ENCODE data around the gene TTLL11.

TTLL11 gene

DNA sequence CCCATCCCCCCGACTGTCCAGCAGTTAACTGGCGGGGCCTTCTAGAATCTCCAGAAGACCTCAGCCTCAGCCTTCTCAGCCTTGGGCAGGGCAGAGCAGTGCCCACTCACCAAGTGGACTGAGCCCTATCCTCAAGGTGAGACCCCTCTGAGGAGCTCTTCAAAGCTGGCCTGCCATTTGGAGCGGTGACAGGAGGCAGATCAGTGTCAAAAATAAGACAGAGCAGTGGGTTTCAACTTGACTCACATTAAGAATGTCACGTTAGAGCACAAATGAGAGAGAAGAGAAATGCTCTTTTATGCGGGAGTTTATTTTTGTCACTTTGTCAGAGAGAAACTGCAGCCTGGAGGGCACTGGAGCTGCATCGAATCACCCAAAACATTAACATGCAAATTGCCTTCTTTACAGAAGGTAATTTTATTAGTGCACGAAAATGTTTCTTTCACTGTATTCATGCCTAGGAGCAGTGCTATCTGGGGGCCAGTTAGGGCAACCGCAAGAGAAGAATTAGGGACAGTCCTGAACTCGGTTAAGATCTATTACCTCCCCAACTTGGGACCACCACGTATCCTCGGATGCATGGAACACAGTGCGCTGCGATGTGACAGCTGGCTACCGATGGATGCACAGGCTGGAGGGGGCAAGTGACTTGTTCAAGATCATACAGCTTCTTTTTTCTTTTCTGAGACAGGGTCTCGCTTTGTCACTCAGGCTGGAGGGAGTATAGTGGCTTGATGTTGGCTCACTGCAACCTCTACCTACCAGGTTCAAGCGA, 253.2 kb downstream of the TTLL11 start:
- Histone ChIP-seq H3K9ac (ENCODE audit: low read length) (no peak overlapping the region), H3K4me3 (ENCODE audit: low read length) (no peak overlapping the region), H3K4me1 (ENCODE audit: control insufficient read depth, insufficient read depth, low read length) (no peaks in the 10 kb centered on the region), H3K27ac (ENCODE audit: low read depth, low read length) (no peak overlapping the region), H3K36me3 (ENCODE audit: control insufficient read depth, insufficient read depth, low read length) (no peaks in the 10 kb centered on the region), H3K27me3 (ENCODE audit: control insufficient read depth, insufficient read depth, low read length) (no peaks in the 10 kb centered on the region)

DNA sequence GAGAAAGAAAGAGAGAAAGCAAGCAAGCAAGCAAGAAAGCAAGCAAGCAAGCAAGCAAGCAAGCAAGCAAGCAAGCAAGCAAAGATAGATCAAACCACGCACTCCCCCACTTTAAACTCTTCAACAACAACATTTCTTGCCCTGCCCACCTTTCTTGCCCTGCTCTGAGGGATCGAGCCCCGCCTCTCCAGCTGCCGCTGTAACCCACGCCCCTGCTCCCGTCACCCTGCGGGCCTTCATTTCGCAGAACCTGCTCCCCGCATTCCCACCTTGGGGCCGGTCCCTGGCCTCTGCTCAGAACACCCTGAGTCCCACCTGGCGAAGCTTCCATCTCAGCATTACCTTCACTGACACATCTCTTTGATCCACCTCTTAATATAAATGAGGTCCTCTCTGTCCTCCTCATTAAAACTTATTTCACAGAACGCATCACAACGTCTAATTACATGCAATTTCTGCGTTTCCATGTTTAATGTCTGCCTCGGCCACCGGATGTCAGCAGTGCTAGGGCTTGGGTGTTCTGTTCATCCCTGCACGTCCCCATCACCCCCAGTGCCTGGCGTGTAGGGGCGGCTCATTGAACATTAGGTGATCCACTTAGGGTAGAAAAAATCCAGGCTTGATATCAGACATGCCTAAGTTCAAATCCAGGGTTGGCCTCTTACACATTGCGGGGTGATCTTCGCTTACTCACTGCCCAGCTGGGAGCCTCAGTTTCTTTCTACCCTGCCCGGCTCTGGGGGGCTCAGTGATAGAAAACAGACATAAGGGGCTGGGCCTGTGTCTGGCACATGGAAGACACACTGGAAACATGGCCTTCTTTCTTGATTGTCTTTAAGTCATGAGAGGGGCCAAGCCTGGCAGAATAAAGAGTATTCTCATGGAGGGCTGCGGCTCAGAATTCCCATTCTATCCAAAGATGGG, 254.1 kb downstream of the TTLL11 start:
- Histone ChIP-seq H3K27me3 (ENCODE audit: control insufficient read depth, insufficient read depth, low read length) (no peaks in the 10 kb centered on the region), H3K4me3 (ENCODE audit: low read length) (no peak overlapping the region), H3K27ac (ENCODE audit: low read depth, low read length) (no peak overlapping the region), H3K9ac (ENCODE audit: low read length) (no peak overlapping the region), H3K36me3 (ENCODE audit: control insufficient read depth, insufficient read depth, low read length) (no peaks in the 10 kb centered on the region), H3K4me1 (ENCODE audit: control insufficient read depth, insufficient read depth, low read length) (no peaks in the 10 kb centered on the region)

DNA sequence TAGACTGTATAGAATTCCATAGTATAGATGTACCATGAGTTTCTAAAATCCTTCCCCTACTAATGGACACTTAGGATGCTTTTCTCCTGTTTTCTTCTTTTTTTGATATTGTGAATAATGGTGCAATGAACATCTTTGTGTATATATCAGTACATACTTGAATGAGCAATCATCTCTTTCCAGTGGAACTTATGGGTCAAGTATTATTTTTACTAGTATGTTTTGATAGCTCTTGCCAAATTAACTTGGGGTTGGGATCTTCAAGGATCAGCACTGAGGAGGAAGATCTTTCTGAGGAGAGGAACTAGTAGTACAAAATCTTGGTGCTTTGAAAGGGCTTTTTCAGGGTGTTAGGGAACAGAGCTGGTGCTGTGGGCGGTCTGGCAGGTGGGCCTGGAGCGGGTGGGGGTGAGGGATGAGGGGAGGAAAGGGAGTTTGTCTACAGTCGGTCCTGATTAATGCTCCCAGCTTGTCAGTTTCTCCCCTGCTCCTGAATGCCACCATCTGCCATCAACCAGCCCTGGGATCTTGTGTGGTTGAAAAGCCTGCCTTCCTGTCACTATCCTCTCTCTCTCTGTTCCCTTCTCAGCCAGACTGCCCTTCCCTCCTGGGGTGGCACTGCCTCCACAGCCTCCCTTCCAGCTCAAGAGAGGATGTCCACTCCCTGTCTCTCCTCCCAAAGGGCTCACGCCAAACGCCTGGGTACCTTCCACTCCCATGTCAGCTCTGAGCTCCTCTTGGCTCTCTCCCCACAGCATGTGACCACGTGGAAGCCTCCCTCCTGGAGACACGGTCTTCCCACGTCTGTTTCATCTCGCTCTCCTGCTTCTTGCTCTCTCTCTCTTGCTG, 255.8 kb downstream of the TTLL11 start:
- H3K27me3 ChIP-seq (ENCODE audit: control insufficient read depth, insufficient read depth, low read length): no peaks in the 10 kb centered on the region
- H3K9ac ChIP-seq (ENCODE audit: low read length): no peak overlapping the region
- H3K27ac ChIP-seq (ENCODE audit: low read depth, low read length): no peak overlapping the region
- no peak overlapping the region for H3K4me3 ChIP-seq (ENCODE audit: low read length)
- H3K4me1 ChIP-seq (ENCODE audit: control insufficient read depth, insufficient read depth, low read length): no peaks in the 10 kb centered on the region
- no peaks in the 10 kb centered on the region for H3K36me3 ChIP-seq (ENCODE audit: control insufficient read depth, insufficient read depth, low read length)

DNA sequence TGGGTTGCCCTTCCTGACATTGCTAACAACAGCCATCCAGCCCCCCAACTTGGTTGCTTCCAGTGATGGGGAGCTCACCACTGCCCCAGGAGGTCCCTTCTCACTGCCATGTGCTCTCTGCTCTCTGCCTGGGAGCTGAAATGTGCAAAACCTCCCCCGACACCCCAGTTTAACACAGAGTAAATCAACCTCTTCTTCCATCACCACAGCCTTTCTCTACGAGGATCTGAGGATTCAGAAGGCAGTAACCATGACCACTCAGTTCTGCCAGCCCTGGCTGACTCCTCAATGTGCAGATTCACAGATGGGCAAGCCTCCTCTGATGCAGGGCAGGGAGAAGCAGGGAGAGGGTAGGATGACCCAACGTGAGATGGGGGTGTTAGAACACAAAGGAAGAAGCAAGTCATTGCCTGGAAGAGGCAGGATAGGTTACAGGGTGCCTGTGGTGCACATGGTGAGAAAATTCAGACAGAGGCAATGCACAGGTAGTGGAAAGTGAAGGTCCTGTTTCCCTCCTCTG, 256.7 kb downstream of the TTLL11 start:
- no peaks in the 10 kb centered on the region for H3K4me1 ChIP-seq (ENCODE audit: control insufficient read depth, insufficient read depth, low read length)
- H3K27ac ChIP-seq (ENCODE audit: low read depth, low read length): no peak overlapping the region
- no peak overlapping the region for H3K9ac ChIP-seq (ENCODE audit: low read length)
- no peaks in the 10 kb centered on the region for H3K36me3 ChIP-seq (ENCODE audit: control insufficient read depth, insufficient read depth, low read length)
- H3K27me3 ChIP-seq (ENCODE audit: control insufficient read depth, insufficient read depth, low read length): no peaks in the 10 kb centered on the region
- H3K4me3 ChIP-seq (ENCODE audit: low read length): no peak overlapping the region

DNA sequence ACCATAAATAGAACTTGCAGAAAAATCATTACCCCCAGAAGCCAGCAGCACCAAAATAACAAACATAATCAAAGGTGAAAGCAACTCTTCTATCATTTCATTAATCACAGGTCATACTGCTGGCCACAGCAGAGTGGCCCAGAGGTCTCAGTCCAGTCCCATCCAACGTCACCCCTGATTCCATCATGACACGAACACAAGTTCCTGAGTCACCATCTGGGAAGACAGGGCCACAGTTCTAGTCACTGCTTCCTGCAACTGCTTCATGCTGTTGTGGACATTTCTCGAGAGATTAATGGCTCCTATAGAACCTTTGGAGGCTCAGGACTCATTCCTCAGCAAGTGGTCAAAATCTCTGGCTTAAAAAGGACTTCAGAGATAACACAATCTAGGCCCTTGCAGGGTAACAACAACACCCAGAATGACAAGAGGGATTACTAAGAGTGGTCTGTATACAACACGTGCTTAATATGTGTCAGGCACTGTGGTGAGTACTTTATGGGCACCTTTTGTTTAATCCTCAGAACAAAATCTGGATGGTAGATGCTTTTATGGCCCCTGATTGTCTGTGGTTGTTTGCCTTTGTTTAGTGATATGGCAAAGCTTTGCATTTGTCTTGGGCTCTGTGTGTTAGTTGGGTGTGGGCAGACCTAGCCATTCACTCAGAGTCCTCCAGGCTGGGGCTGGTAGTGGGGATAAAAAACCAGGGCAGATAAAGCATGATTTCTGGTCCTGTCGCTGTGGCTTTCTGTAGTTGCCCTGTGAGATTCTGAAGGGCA, 257.3 kb downstream of the TTLL11 start:
- no peak overlapping the region for H3K4me3 ChIP-seq (ENCODE audit: low read length)
- no peaks in the 10 kb centered on the region for H3K36me3 ChIP-seq (ENCODE audit: control insufficient read depth, insufficient read depth, low read length)
- H3K4me1 ChIP-seq (ENCODE audit: control insufficient read depth, insufficient read depth, low read length): no peaks in the 10 kb centered on the region
- no peaks in the 10 kb centered on the region for H3K27me3 ChIP-seq (ENCODE audit: control insufficient read depth, insufficient read depth, low read length)
- no peak overlapping the region for H3K27ac ChIP-seq (ENCODE audit: low read depth, low read length)
- H3K9ac ChIP-seq (ENCODE audit: low read length): no peak overlapping the region

DNA sequence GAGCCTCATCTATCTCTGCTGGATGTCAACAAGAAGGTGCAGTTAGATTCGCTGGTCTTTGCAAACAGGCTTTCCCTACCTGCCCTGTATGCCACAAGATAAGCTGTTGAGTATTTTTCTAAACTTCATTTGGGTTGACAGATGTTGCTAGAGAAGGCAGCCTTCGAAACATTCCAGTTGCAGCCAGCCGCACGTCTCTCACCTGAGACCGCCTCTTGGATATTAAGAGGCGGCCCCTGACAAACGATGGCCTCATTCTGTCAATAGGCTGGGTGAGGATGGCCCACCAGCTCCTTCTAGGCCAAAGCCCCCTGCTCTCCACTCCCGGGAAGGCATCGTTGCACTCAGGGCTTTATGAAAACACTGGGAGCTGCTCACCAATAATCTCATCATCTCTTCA, 260.0 kb downstream of the TTLL11 start:
- Histone ChIP-seq H3K27me3 (ENCODE audit: control insufficient read depth, insufficient read depth, low read length) (no peaks in the 10 kb centered on the region), H3K9ac (ENCODE audit: low read length) (no peak overlapping the region), H3K4me3 (ENCODE audit: low read length) (no peak overlapping the region)

DNA sequence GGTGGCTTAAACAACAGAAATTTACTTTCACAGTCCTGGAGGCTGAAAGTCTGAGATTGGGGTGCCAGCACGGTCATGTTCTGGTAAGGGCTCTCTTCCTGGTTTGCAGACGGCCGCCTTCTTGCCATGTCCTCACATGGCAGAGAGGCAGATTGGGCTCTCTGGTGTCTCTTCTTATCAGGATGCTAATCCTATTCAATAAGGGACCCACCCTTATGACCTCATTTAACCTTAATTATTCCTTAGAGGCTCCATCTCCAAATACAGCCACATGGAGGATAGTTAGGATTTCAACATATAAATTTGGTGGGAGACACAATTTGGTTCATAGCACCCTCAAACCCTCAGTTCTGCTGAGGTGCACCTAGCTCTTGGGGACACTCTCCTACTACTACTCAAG, 261.2 kb downstream of the TTLL11 start:
- Histone ChIP-seq H3K27me3 (ENCODE audit: control insufficient read depth, insufficient read depth, low read length) (no peaks in the 10 kb centered on the region), H3K27ac (ENCODE audit: low read depth, low read length) (no peak overlapping the region), H3K4me3 (ENCODE audit: low read length) (no peak overlapping the region), H3K4me1 (ENCODE audit: control insufficient read depth, insufficient read depth, low read length) (no peaks in the 10 kb centered on the region), H3K36me3 (ENCODE audit: control insufficient read depth, insufficient read depth, low read length) (no peaks in the 10 kb centered on the region), H3K9ac (ENCODE audit: low read length) (no peak overlapping the region)

More for the DNA sequence above, 260.0 kb downstream of the TTLL11 start:
- no peaks in the 10 kb centered on the region for H3K36me3 ChIP-seq (ENCODE audit: control insufficient read depth, insufficient read depth, low read length)
- H3K27ac ChIP-seq (ENCODE audit: low read depth, low read length): no peak overlapping the region
- H3K4me1 ChIP-seq (ENCODE audit: control insufficient read depth, insufficient read depth, low read length): no peaks in the 10 kb centered on the region

DNA sequence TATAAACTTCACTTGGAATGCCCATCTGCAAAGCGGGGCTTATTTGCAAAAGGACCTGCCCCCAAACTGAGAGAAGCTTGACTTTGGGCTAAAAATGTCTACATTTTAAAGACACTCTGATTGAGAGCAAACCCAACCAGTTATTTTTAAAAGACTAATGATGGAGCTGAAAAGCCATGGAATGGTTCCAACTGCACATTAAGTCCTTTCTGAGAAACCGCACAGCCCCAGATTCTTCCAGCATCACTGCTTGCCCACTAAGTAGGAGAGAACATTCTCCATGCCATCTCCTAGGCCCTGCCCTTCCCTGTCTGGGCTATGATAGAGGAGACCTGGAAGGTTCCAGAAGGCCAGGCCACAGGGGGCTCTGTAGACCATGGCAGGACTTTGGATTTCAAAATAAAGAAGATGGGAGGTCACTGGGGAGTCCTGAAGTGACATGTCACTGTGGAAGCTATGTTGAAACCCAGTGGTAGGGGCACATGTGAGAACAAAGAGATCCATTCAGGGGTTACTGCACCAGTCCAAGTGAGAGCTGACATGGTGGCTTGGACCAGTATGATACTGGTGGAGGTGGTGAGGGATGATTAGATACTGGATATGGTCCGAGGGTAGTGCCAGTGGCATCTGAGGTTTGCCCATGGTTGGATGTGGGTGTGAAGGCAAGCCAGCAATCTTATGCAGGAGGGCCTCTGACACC, 262.5 kb downstream of the TTLL11 start:
- H3K36me3 ChIP-seq (ENCODE audit: control insufficient read depth, insufficient read depth, low read length): no peaks in the 10 kb centered on the region
- no peaks in the 10 kb centered on the region for H3K4me1 ChIP-seq (ENCODE audit: control insufficient read depth, insufficient read depth, low read length)
- no peaks in the 10 kb centered on the region for H3K27me3 ChIP-seq (ENCODE audit: control insufficient read depth, insufficient read depth, low read length)
- no peak overlapping the region for H3K27ac ChIP-seq (ENCODE audit: low read depth, low read length)
- H3K4me3 ChIP-seq (ENCODE audit: low read length): no peak overlapping the region
- H3K9ac ChIP-seq (ENCODE audit: low read length): no peak overlapping the region

DNA sequence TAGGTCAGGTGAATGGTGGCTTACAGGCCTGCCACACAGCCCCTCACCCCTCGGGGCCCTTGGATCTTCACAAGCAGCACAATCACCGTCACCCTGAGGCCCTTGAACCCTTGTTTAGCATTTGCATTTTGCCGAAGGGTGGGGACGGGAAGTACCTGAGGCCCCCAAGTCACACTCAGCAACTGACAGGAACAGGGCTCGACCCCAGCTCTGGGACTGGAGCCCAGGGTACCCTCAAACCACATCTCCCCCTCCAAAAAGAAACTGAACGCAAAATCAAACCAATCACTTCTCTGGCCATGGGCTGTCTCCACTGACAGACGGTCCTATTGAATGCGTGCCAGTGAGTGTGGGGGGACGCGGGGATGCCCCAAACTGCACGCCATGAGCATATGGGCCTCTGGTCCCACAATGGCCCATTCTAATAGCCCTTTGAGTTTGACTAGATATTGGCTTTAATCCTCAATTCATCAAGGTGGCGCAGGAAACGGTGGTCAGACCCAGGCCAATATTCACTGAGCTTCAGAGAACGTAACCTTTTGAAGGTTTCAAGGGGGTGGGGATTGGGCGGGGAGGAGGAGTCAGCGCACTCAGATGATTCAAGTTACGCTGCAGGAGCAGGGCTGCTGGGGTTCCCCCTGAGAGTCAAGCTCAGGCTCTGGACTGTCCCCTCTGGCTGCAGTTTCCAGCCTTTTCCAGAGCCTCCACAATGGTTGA, 265.7 kb downstream of the TTLL11 start:
- no peaks in the 10 kb centered on the region for H3K36me3 ChIP-seq (ENCODE audit: control insufficient read depth, insufficient read depth, low read length)
- no peaks in the 10 kb centered on the region for H3K27me3 ChIP-seq (ENCODE audit: control insufficient read depth, insufficient read depth, low read length)
- no peak overlapping the region for H3K27ac ChIP-seq (ENCODE audit: low read depth, low read length)

DNA sequence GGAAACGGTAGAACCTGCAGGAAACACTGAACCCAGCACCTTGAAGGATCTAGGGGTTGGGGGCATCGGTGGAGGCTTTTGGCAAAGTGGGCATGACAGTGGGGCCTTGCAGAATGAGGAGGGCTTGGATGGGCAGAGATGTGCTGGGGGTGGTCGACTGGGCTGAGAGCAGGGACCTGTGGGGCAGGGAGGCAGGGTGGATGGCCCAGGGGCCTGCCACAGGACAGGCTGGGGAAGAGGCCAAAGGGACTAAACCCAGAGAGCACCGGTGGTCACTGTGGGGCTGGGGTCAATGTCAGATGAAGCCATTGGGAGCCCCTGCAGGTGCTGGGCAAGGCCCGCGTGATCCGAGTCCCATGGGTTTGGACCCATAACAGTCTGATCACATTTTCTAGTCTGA, 266.4 kb downstream of the TTLL11 start:
- no peaks in the 10 kb centered on the region for H3K27me3 ChIP-seq (ENCODE audit: control insufficient read depth, insufficient read depth, low read length)
- no peak overlapping the region for H3K4me3 ChIP-seq (ENCODE audit: low read length)
- H3K9ac ChIP-seq (ENCODE audit: low read length): no peak overlapping the region
- no peak overlapping the region for H3K27ac ChIP-seq (ENCODE audit: low read depth, low read length)
- no peaks in the 10 kb centered on the region for H3K36me3 ChIP-seq (ENCODE audit: control insufficient read depth, insufficient read depth, low read length)
- H3K4me1 ChIP-seq (ENCODE audit: control insufficient read depth, insufficient read depth, low read length): no peaks in the 10 kb centered on the region

More for the DNA sequence above, 265.7 kb downstream of the TTLL11 start:
- Histone ChIP-seq H3K4me1 (ENCODE audit: control insufficient read depth, insufficient read depth, low read length) (no peaks in the 10 kb centered on the region), H3K9ac (ENCODE audit: low read length) (no peak overlapping the region), H3K4me3 (ENCODE audit: low read length) (no peak overlapping the region)
